GM12864 (cell line): ENCODE data around the gene GID4.

Experiments used
- DNase-seq: peaks from one replicate; pipeline ENCODE4 v3.0.0-alpha.2; 2011; ENCODE audit warnings: low read depth
- H3K4me3 ChIP-seq: 2 replicates; pipeline ENCODE4 v1.5.1; 2011; ENCODE audit warnings: mild to moderate bottlenecking, low read depth, low read length, control low read depth
- TF ChIP-seq, protein P1 (sequence below): IDR thresholded peaks from 2 replicates; pipeline ENCODE4 v1.5.1; 2011; ENCODE audit warnings: low read depth, mild to moderate bottlenecking, moderate library complexity, low read length, control low read depth, inconsistent platforms; ENCODE audit errors: missing control alignments

The GID4 gene

DNA sequence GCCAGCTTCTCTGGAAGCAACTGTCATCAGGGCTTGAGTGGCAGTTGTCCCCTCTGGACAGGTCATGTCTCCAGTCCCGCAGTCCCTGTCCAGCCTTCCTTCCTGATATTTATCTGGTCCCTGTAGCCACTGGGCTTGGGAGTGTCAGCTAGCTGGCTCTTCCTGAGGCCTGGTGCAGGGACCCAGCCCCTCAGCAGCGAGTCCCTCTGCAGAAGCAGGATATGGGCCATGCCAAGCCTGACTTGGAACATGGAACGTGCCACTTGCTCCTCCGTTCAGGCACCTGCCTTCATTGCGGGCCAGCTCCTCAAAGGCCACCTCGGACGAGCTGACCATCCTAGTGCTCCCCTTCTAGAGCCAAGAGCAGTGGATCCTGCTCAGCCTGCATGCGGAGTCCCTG, 40.3 kb upstream of the GID4 start:
- TF ChIP-seq, protein P1, sequence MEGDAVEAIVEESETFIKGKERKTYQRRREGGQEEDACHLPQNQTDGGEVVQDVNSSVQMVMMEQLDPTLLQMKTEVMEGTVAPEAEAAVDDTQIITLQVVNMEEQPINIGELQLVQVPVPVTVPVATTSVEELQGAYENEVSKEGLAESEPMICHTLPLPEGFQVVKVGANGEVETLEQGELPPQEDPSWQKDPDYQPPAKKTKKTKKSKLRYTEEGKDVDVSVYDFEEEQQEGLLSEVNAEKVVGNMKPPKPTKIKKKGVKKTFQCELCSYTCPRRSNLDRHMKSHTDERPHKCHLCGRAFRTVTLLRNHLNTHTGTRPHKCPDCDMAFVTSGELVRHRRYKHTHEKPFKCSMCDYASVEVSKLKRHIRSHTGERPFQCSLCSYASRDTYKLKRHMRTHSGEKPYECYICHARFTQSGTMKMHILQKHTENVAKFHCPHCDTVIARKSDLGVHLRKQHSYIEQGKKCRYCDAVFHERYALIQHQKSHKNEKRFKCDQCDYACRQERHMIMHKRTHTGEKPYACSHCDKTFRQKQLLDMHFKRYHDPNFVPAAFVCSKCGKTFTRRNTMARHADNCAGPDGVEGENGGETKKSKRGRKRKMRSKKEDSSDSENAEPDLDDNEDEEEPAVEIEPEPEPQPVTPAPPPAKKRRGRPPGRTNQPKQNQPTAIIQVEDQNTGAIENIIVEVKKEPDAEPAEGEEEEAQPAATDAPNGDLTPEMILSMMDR = no peak
- H3K4me3 ChIP-seq = no peak overlapping the region
- DNase-seq = no peak

DNA sequence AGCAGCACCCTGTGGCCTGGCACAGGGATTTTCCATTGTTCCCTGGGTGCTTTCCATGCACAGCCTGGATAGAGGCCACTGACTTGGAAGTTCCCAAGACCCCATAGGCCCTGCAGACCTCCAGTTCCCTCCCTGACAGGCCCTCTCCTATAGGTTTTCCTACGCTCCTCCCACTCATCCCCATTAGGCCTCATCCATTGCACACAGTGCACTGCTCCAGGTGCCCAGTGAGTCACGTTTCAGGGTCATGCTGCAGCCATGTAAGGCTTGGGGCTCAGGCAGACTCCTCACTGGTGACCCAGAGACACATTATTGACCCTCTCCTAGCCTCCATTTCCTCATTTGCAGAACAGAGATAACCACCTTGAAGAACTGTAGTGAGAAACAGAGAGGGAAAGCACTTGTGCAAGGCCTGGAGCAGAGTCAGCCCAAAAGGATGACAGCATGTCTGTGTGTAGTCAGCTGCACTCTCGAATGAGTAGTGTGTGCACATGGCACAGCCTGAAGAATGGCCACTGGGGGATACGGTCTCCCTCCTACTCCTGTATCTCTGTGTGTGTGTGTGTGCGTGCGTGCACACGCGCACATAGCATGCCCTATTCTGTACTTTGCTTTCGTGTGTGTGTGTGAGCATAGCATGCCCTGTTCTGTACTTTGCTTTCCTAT, 39.7 kb upstream of the GID4 start:
- TF ChIP-seq, protein P1 = no peak
- no peak for DNase-seq

DNA sequence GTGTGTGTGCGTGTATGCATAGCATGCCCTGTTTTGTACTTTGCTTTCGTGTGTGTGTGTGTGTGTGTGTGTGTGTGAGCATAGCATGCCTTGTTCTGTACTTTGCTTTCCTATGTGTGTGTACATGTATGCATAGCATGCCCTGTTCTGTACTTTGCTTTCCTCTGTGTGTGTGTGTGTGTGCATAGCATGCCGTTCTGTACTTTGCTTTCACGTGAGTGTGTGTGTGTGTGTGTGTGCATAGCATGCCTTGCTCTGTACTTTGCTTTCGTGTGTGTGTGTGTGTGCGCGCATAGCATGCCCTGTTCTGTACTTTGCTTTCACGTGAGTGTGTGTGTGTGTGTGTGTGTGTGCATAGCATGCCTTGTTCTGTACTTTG, 39.2 kb upstream of the GID4 start:
- H3K4me3 ChIP-seq = no peak overlapping the region
- DNase-seq = no peak
- TF ChIP-seq, protein P1 = no peak

More for the DNA sequence above, 39.7 kb upstream of the GID4 start:
- no peak overlapping the region for H3K4me3 ChIP-seq

DNA sequence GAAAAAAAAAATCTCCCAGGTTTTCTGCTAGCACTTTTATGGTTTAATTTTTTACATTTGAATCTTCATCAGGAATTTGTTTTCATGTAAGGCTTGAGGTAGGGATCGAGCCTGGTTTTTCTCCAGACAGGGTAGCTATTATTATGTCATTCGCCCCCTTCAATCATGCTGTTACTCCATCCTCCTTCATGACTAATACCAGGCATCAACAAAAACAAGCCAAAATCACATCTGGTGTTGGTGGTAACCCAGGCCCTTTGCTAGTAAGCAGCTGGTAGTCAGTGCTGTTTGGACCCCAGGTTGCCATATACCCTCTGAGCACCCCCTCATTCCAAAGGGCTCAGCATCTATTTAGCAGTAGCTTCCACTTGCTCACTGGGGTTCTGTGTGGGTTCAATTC, 37.0 kb upstream of the GID4 start:
- no peak overlapping the region for H3K4me3 ChIP-seq
- no peak for DNase-seq
- TF ChIP-seq, protein P1 = no peak

DNA sequence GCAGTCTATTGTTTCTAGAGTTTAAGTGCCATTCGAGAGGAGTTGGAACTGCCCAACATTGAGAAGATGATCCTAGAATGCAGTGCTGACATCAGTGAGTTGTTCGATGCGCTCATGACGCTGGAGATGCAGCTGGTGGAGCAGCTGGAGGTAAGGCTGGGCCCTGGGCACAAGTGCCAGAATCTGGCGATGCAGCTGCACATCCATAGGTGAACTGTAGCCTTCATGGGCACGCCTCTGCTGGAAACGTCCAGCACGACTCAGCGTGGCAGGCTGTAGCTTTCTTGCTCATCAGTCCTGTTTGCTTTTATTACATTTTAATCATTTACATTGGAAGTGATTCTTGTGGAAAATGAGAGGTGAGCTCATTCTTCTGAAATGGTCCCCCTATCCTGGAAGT, 34.9 kb upstream of the GID4 start:
- no peak for DNase-seq
- H3K4me3 ChIP-seq = no peak overlapping the region
- TF ChIP-seq, protein P1 = no peak

DNA sequence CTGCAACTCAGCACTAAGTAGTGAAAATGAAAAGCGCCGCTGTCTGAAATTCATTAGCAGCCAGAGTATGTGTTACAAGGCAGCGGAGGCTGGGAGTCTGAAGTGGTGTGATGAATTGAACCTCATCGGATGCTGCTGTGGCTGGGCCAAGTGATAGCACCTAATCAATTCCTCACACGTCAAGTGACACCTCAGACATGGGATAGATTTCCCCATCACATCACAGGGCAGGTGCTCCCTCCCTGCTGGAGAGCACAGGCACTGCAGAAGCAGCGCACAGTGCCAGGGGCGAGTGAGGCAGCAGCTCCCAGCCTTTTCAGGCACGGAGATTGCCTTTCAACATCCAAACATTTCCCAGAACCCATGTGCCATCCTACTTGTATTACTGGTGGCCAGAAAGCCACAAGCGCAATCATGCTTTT, 34.3 kb upstream of the GID4 start:
- TF ChIP-seq, protein P1 = peak; percentile 28
- DNase-seq = no peak
- H3K4me3 ChIP-seq = no peak overlapping the region

DNA sequence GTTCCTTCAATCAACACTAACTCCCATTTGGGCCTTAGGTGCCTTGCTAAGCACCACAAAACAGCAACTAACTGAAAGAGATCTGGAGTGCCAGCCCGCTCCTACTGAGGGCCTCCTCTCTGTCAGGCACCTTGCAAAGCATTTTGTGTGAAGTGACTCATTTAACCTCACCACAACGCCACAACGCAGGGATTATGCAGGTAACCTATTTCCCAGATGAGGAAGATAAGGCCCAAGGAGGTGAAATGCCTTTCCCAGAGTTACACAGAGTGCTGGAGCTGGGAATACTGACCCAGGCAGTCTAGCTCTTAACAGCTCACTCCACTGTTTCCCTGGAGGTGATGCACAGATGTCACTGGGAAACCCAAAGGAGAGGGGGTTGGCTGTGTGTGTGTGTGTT, 33.7 kb upstream of the GID4 start:
- DNase-seq = no peak
- H3K4me3 ChIP-seq = no peak overlapping the region
- TF ChIP-seq, protein P1 = no peak
